K562 (cell line): ENCODE measurements around the gene XRRA1. TPM values are rescaled to one million over a fixed set of nuclear protein-coding genes. Genes with fewer than 3 reads are reported as not detected.

ENCODE experiments used
- ATAC-seq: fragments of 200-7000 bp; cut with Tn5 transposase; 3 replicates; pipeline ENCODE4 v1.9.1; 2020; ENCODE audit warnings: moderate library complexity
- BruUV-seq: library from RNA; stranded (reverse); fragments of 400-500 nt; replicated peaks from 2 replicates; lab custom pipeline; 2021; lab: Mats Ljungman, UMichigan
- CTCF ChIA-PET: fragments of 300-600 bp; formaldehyde crosslinking; extraction: SDS; loops from one replicate; lab custom pipeline; 2021; ENCODE audit warnings: low intra/inter-chr PET ratio; lab: Yijun Ruan, JAX
- POLR2A ChIA-PET: fragments of 300-600, 350-650 bp; sonication (Branson Sonifier 250); formaldehyde crosslinking; extraction: SDS; loops from one replicate; lab custom pipeline; 2021; ENCODE audit warnings: antibody characterized with exemption, inconsistent platforms; lab: Yijun Ruan, JAX
- DNase-seq, 4 experiments: peaks; one replicate each; pipeline versions ENCODE4 v3.0.0 to v3.0.0-alpha.2; 2011 to 2018; ENCODE audit warnings: low spot score in 3 of 4, mixed read lengths in 3 of 4; ENCODE audit errors: extremely low read depth in 1 of 4
- FAIRE-seq: peaks from 2 replicates; lab custom pipeline; 2011; peaks lifted over from hg19 to GRCh38; lab: Jason Lieb, UNC
- H2AFZ ChIP-seq: 2 replicates; pipeline ENCODE4 v1.6.0; 2011; ENCODE audit warnings: low read depth, low read length, control low read depth, inconsistent platforms
- H3K27ac ChIP-seq: fragments of 200-600 bp; 3 replicates; pipeline ENCODE4 v1.8.0; 2011; ENCODE audit warnings: low read depth, mild to moderate bottlenecking, control low read depth, inconsistent platforms, low read length, moderate library complexity, mixed read lengths; ENCODE audit errors: extremely low read depth
- H3K27me3 ChIP-seq, 2 experiments: fragments of 300-600 bp in 1 of 2; 2 replicates in 1 of 2; 3 replicates in 1 of 2; pipeline versions ENCODE4 v1.6.0 to v1.8.0; 2011; ENCODE audit warnings: inconsistent platforms in 2 of 2, low read length in 2 of 2, mild to moderate bottlenecking in 1 of 2, mixed read lengths in 1 of 2, moderate library complexity in 1 of 2; ENCODE audit not compliant: control insufficient read depth in 2 of 2, insufficient read depth in 2 of 2
- H3K36me3 ChIP-seq: fragments of 300-600 bp; 3 replicates; pipeline ENCODE4 v1.8.0; 2011; ENCODE audit warnings: mild to moderate bottlenecking, low read length, inconsistent platforms; ENCODE audit not compliant: control insufficient read depth, insufficient read depth
- H3K4me1 ChIP-seq, 2 experiments: fragments of 200-600 bp in 1 of 2; replicated peaks in 1 of 2; 2 replicates in 1 of 2; 3 replicates in 1 of 2; pipeline versions ENCODE4 v1.5.1 to v1.8.0; 2011; ENCODE audit warnings: inconsistent platforms in 2 of 2, low read length in 2 of 2, mild to moderate bottlenecking in 1 of 2, mixed read lengths in 1 of 2, moderate library complexity in 1 of 2; ENCODE audit not compliant: control insufficient read depth in 2 of 2, insufficient read depth in 2 of 2
- H3K4me2 ChIP-seq: 2 replicates; pipeline ENCODE4 v1.6.1; 2011; ENCODE audit warnings: low read length, control low read depth, inconsistent platforms, mixed read lengths; ENCODE audit not compliant: insufficient read depth
- H3K4me3 ChIP-seq: fragments of 200-600 bp; sonication (generic), shearing (Covaris generic); 2 replicates; pipeline ENCODE4 v1.5.1; 2016; ENCODE audit warnings: control low read depth, inconsistent platforms
- H3K79me2 ChIP-seq: fragments of 200-600 bp; 3 replicates; pipeline ENCODE4 v1.8.0; 2011; ENCODE audit warnings: low read length, inconsistent platforms; ENCODE audit not compliant: control insufficient read depth, insufficient read depth
- H3K9ac ChIP-seq, 2 experiments: 2 replicates each; pipeline versions ENCODE4 v1.6.0 to v1.6.1; 2011; ENCODE audit warnings: low read depth in 2 of 2, low read length in 2 of 2, control low read depth in 1 of 2, inconsistent platforms in 1 of 2, mild to moderate bottlenecking in 1 of 2, mixed read lengths in 1 of 2; ENCODE audit not compliant: insufficient read depth in 1 of 2
- H3K9me1 ChIP-seq: one replicate; pipeline ENCODE4 v1.6.0; 2011; ENCODE audit warnings: inconsistent platforms, mild to moderate bottlenecking, low read length, moderate library complexity; ENCODE audit not compliant: control insufficient read depth, insufficient read depth
- H3K9me3 ChIP-seq: replicated peaks from 2 replicates; pipeline ENCODE4 v1.5.1; 2011; ENCODE audit warnings: low read depth, low read length, inconsistent platforms; ENCODE audit not compliant: control insufficient read depth, insufficient read depth
- H4K20me1 ChIP-seq: replicated peaks from 2 replicates; pipeline ENCODE4 v1.6.1; 2011; ENCODE audit warnings: low read length, inconsistent platforms, mixed read lengths; ENCODE audit not compliant: control insufficient read depth, insufficient read depth
- C11orf30 ChIP-seq: fragments of 450-650 bp; IDR thresholded peaks from 2 replicates; pipeline ENCODE4 v1.6.1; 2016; ENCODE audit warnings: low read depth, mild to moderate bottlenecking
- HMGXB4 ChIP-seq: sonication (generic); formaldehyde crosslinking; IDR thresholded peaks from 2 replicates; pipeline ENCODE4 v1.8.1; 2023; ENCODE audit warnings: mild to moderate bottlenecking, missing genetic modification reagents
- IRF9 ChIP-seq: fragments of 450-650 bp; IDR thresholded peaks from 2 replicates; pipeline ENCODE4 v1.6.1; 2016; ENCODE audit warnings: missing biosample characterization, missing genetic modification characterization
- MTA2 ChIP-seq: fragments of 450-650 bp; IDR thresholded peaks from 2 replicates; pipeline ENCODE4 v1.6.1; 2016; ENCODE audit warnings: low read depth
- NFIC ChIP-seq: fragments of 450-650 bp; IDR thresholded peaks from 2 replicates; pipeline ENCODE4 v1.6.1; 2017; ENCODE audit warnings: mild to moderate bottlenecking, inconsistent platforms
- PTBP1 ChIP-seq: fragments of 200-400 bp; formaldehyde crosslinking; IDR thresholded peaks from 2 replicates; pipeline ENCODE4 v1.6.1; 2017; ENCODE audit warnings: low read depth, low read length
- RBM25 ChIP-seq: fragments of 200-400 bp; formaldehyde crosslinking; IDR thresholded peaks from 2 replicates; pipeline ENCODE4 v1.6.1; 2018; ENCODE audit warnings: low read length, low read depth, moderate library complexity; ENCODE audit not compliant: severe bottlenecking
- SOX6 ChIP-seq: fragments of 450-650 bp; IDR thresholded peaks from 2 replicates; pipeline ENCODE4 v1.6.1; 2014; ENCODE audit warnings: mild to moderate bottlenecking
- ZFP91 ChIP-seq: sonication (generic); formaldehyde crosslinking; IDR thresholded peaks from 2 replicates; pipeline ENCODE4 v1.8.0; 2022; ENCODE audit warnings: mild to moderate bottlenecking, missing genetic modification reagents
- ZNF175 ChIP-seq: fragments of 200-800 bp; sonication (Bioruptor generic); IDR thresholded peaks from 2 replicates; pipeline ENCODE4 v1.6.1; 2016; ENCODE audit warnings: low read depth, mild to moderate bottlenecking, missing genetic modification characterization, missing compliant biosample characterization
- WGBS: fragments of 100-300 bp; shearing (Covaris generic); methylation state at CpG from one replicate; pipeline ENCODE4 v1.1.6; 2016; ENCODE audit warnings: low coverage, mixed read lengths; ENCODE audit not compliant: insufficient coverage; ENCODE audit errors: missing lambda C conversion rate; 5-methylcytosine and 5-hydroxymethylcytosine counted together
- in situ Hi-C: fragments of 300-500 bp; cut with MboI; formaldehyde crosslinking; loops from 4 replicates; pipeline ENCODE4 v1.15.0; 2018; ENCODE audit warnings: inconsistent platforms, mixed read lengths
- intact Hi-C: fragments of 100-400 bp; cut with micrococcal nuclease; formaldehyde crosslinking; loops from 2 replicates; pipeline ENCODE4 v1.14.2; 2022
- polyA plus RNA-seq, 8 experiments: library from polyadenylated mRNA; depleted of rRNA in 4 of 8; stranded (reverse) in 5 of 8; unstranded in 3 of 8; fragments of >200 nt; fragmentation: Nextera tagmentation in 2 of 8; fragmentation: Illumina TruSeq in 1 of 8; extraction: Ambion mirVana in 2 of 8; extraction: Trizol in 1 of 8; gene quantifications; 2 replicates each; pipeline versions ENCODE4 v1.2.1 to v1.2.3, GENCODE V29; 2011 to 2014; ENCODE audit warnings: inconsistent platforms in 1 of 8, missing spikeins in 1 of 8
- total RNA-seq, 7 experiments: library from RNA; depleted of rRNA in 6 of 7; stranded (reverse); fragments of >200 nt in 6 of 7; fragmentation: Illumina TruSeq in 2 of 7; extraction: Trizol in 2 of 7; gene quantifications; 2 replicates each; pipeline versions ENCODE4 v1.2.1 to v1.2.3, GENCODE V29; 2011 to 2021; ENCODE audit warnings: low replicate concordance in 1 of 7

The XRRA1 gene
- total and polyA plus RNA-seq, 9 of the 15 experiments (the other 6 are each of a cell fraction or from before 2014, with no cell fraction given) = 5.0 to 22.5 (median 16.0) TPM

GRCh38 chr11:74980634-74981033 lies 31.7 kb upstream of the XRRA1 start (continued):
- TF ChIP-seq ZNF175 (CRISPR knock-in tag) (no peak), IRF9 (tag) (no peak), C11orf30 (no peak), PTBP1 (no peak)

GRCh38 chr11:74978041-74978440 lies 29.1 kb upstream of the XRRA1 start:
- ATAC-seq = no peak
- H3K27ac ChIP-seq = no peak overlapping the region
- no TSS peak for BruUV-seq
- no peak for DNase-seq
- no peaks in the 10 kb centered on the region for H4K20me1 ChIP-seq
- in situ Hi-C loops (no loop called here), intact Hi-C loops (no loop called here)
- 94% methylated on average over 4 of the region's 4 CpGs for WGBS
- no peak for FAIRE-seq
- H3K4me1 ChIP-seq = no peaks in the 10 kb centered on the region
- no peak overlapping the region for H3K4me2 ChIP-seq
- ChIA-PET CTCF (no interaction called here), POLR2A (interaction anchor here (0.6 to 2.8 kb wide), 4 partner anchors 11 to 235 kb away, joined by 3 to 14 read pairs (median 4); partner anchors contain the start of gene NEU3)
- H3K4me3 ChIP-seq = no peak overlapping the region
- H2AFZ ChIP-seq = no peak overlapping the region
- no peaks in the 10 kb centered on the region for H3K9me1 ChIP-seq
- H3K9me3 ChIP-seq = no peaks in the 10 kb centered on the region
- H3K27me3 ChIP-seq = no peaks in the 10 kb centered on the region
- H3K36me3 ChIP-seq = peaks cover 59% of the 10 kb centered on the region
- no peak overlapping the region for H3K9ac ChIP-seq
- H3K79me2 ChIP-seq = peaks cover 6% of the 10 kb centered on the region; the same call in 1 of the 3 replicates
- TF ChIP-seq RBM25 = peak; percentile 11
- TF ChIP-seq MTA2 = no peak
- TF ChIP-seq ZFP91 (CRISPR knock-in tag) = no peak
- no peak for TF ChIP-seq SOX6
- no peak for TF ChIP-seq HMGXB4 (CRISPR knock-in tag)
- 0 out of 2 replicates have a peak, but pooled peaks have one; percentile 16 for TF ChIP-seq NFIC
